Hematopoietic multipotent progenitor cell treated with erythropoietin and hydrocortisone succinate and interleukin-3 and kit ligand, for 17 days (in vitro differentiated cells): ENCODE results near the gene ZBTB16.

ENCODE experiments used
- DNase-seq: peaks from one replicate; pipeline ENCODE4 v3.0.0-alpha.2; 2015; ENCODE audit warnings: low spot score

The ZBTB16 gene

DNA sequence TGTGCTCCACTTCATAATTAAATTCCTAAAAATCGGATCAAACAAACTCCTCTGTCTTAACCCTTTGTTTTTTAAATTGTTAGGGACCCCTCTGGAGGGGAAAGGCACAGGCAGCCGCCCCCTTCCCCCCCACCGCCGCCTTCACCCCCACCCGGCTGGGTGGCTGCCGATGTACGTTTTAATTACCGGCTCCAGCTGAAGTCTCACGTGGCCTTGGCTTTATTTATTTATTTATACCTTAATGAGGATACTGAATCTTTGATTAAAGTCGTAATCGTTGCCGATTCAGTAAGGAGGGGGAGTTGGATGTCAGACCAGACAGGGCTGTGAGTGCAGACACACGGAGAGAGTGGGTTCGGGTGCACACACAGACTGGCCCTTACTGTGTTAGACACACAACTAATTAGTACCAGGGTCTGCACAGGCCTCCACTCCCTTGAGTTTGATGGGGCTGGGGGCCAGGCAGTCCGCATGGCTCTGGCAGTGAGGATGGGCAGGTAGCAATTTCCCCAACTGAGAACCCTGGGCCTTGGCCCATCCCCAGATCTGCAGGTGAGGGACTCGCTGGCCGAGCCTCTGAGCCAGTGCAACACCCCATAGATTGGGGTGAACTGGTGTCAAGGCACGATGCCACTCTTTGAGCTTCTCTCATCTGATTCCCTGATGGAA, 185.3 kb downstream of the ZBTB16 start:
- no peak for DNase-seq

DNA sequence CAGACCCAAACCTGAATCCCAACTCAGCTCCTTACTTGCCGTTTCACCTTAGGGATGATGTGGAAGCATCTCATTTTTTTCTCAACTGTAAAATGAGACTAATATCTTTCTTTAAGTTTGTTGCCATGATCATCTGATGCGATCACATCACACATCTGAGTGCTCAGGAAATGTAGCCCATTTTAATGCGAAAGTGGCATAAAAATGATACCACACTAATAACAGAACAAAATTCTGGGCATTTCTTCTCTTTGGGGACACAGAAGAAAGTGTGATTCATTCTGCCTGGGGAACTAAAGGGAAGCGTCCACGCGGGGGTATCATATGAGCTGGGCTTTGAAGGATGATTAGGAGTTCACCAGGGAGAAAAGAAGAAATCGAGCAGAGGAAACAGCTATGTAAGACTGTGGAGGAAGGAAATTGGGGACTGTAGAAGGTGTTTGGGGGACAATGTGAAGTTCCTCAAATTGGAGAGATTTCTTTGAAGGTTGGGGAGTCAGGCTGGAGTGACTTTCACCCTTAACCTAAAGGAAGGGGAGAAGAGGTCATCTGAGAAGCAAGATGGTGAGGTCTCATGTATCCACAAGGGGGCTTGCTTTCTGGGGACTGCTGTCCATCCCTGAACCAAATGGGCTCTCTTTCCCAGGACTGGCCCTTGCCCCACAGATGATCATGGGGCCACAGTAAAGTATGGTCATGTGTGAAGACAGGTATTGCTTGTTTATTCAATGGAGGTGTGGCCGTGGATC, 187.0 kb downstream of the ZBTB16 start:
- no peak for DNase-seq

GRCh38 chr11:114247070-114247789, 187.7 kb downstream of the ZBTB16 start:
- no peak for DNase-seq

GRCh38 chr11:114250180-114250579, 190.7 kb downstream of the ZBTB16 start:
- no peak for DNase-seq

GRCh38 chr11:114250993-114251814, 191.7 kb downstream of the ZBTB16 start:
- no peak for DNase-seq

DNA sequence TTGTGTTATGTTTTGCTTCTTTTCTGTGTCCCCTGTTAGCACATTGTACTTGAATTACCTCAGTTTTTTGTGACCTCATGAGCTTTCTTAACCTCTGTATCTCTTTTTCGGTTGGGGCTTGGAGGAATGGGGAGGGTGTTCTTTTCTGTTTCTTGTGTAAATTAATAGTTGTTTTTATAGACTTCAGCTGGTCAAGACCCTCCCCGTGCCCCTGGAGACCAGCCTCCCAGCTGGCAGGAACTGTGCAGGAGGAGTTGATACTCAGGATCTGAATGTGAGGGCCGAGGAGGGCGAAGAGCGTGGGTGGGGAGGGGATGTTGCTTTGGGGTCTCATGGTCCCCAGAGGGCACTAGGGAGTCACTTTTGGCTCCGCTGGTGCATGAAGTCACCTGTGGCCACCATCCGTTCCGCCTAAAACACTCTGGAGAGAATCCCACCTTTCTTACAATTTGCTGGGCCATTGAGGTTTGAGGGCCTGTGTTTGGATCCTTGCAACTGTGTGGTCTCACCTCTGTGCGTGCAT, 192.4 kb downstream of the ZBTB16 start:
- DNase-seq, result no peak

GRCh38 chr11:114252767-114253166, 193.3 kb downstream of the ZBTB16 start:
- no peak for DNase-seq

DNA sequence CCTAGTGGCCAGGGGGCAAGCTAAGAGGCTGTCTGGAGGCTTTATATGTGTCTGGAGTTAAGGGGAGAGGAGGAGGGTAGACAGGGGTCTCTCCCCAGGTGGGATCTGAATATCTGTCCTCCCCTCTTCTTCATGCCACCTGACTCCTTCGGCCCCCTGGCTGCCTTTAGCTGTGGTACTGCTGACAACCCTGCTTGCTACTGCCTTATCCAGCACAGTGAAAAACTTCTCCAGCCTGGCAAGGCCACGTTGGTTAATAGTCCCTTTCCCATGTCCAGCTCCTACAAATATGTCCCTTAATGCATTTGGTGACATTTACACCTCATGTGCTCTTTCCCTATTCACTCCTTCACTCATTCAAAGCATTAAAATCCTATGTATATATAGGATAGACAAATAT, 194.3 kb downstream of the ZBTB16 start:
- no peak for DNase-seq

DNA sequence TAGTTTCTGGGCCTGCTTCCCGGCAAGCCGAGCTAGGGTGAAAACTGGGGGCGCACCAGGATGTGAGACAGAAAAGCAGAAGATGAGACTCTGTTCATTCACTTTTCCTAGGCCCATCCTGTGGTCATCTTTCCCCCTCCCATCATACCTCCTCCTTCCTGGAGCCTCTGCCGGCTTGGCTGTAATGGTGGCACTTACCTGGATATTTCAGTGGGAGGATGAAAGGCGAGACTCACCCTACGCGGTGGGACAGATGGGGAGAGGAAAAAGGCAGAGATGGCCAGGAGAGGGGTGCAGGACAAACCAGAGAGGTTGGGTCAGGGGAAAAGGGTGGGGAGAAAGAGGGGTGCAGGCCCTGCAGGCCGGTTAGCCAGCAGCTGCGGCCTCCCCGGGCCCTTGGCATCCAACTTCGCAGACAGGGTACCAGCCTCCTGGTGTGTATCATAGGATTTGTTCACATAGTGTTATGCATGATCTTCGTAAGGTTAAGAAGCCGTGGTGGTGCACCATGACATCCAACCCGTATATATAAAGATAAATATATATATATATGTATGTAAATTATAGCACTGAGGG, 195.1 kb downstream of the ZBTB16 start:
- no peak for DNase-seq

- no peak for DNase-seq
These were observed 195.8 kb downstream of the ZBTB16 start for GRCh38 chr11:114255289-114255688.

GRCh38 chr11:114256176-114256966, 196.9 kb downstream of the ZBTB16 start:
- no peak for DNase-seq

DNA sequence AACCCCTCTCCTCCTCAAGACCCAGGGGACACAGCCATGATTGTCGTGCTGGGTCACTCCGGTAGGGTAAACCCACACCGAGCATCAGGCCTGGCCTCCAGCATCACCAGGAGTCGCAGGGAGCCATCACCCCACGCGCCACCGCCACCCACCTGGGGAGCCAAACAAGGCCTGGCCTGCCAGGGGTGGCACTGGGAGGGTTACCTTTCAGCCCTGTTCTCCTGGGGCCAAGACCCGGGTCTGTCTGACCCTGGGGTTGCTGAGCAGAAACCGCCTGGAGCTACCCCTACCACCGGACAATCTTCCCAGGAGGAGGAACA, 197.4 kb downstream of the ZBTB16 start:
- DNase-seq, result no peak

- no peak for DNase-seq
These were observed 198.4 kb downstream of the ZBTB16 start for GRCh38 chr11:114257621-114258558.

DNA sequence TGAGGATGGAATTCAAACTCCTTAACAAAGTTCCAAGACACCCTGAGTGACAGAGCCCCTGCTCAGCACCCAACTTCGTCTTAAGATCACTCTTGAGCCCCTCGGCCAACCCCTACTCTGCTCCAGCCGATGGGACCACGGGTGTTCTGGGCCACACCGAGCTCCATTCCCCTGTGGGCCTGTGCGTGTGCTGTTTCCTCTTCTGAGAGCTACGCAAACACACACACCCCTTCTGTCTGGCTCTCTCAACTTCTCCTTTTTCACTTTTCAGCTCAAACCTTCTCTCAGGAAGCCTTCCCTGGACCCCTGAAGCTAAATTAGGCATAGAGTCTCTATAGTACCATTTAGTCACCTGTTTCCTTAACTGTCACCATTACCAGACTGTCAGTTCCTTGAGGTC, 199.2 kb downstream of the ZBTB16 start:
- no peak for DNase-seq

- DNase-seq, result no peak
These were observed 199.6 kb downstream of the ZBTB16 start for GRCh38 chr11:114259124-114259526.

GRCh38 chr11:114259551-114259983, 200.1 kb downstream of the ZBTB16 start:
- DNase-seq, result no peak

DNA sequence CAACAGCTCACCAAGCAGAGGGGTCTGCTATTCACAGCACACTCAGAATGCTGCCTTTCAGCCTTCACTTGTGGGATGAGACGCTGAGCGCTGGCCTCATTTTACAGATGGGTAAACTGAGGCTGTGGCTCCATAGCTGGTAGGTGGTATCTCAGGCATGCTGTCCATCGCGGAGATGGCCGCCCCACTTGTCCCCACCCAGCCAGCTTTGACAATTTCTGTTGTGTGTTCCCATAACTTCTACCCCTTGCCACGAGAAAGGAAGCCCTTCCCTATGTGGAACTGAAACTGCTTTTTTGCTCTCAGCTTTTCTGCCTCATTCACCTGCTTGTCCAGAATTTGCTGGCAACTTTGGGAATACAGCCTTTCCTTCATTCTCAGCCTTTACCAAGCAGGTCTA, 200.6 kb downstream of the ZBTB16 start:
- DNase-seq, result no peak

DNA sequence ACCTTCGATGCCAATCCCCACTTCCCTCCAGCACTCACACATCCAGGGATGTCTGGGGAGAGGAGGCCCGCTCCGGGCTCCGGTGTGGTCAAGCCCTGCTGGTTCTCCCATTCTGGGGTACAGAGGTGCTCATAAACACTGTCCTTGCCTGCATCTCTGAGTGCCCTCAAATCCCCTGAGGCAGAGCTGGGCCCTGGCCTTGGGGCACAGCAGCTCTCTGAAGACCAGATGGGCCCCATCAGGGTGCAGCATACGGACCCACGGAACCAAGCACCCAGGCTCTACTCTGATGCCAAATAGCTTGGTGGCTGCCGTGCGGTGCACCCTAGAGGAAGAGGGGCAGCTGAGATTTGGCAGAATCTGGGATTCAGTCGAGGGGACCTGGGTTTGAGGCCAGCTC, 201.0 kb downstream of the ZBTB16 start:
- no peak for DNase-seq

DNA sequence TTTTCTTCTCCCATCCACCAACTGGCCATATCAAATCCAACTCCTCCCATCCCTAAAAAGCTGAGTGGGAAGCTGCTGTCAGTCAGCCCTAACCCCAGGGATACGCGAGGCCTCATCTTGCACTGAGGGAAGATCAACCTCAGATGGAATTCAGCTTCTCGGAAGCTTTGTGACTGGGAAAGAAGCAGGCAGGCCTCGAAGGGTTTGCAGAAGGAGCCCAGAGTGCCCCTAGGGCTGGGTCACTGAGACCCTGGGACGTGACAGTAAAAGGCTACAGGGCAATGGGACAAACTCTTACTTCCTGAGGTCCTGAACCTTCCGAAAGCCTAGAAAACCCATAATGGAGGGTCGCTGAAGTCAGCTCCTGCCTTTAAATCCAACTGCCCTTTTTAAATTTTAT, 202.3 kb downstream of the ZBTB16 start:
- no peak for DNase-seq
